HG02884 (cell line): ENCODE data around the gene DNAJC8.

Experiments used
- ATAC-seq: cut with Tn5 transposase; IDR thresholded peaks from one replicate; pipeline ENCODE4 v1.9.1; 2021; ENCODE audit warnings: mild to moderate bottlenecking, moderate library complexity; ENCODE audit not compliant: unreplicated experiment

DNAJC8 gene

DNA sequence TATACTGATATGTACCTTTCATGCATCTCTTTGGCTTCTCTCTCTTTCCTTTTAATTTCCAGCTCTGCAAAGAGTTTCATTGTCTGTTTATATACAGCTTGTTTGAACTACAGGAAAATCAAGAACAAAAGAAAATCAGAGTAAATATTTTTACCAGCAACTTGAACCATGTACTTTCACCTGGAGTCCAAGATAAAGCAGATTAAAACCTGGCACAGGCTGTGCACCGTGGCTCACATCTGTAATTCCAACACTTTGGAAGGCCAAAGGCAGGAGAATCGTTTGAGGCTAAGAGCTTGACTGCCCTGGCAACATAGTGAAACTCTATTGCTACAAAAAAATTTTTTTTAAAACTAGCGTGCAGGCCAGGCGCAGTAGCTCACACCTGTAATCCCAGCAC, 27.6 kb downstream of the DNAJC8 start:
- ATAC-seq, result no peak

DNA sequence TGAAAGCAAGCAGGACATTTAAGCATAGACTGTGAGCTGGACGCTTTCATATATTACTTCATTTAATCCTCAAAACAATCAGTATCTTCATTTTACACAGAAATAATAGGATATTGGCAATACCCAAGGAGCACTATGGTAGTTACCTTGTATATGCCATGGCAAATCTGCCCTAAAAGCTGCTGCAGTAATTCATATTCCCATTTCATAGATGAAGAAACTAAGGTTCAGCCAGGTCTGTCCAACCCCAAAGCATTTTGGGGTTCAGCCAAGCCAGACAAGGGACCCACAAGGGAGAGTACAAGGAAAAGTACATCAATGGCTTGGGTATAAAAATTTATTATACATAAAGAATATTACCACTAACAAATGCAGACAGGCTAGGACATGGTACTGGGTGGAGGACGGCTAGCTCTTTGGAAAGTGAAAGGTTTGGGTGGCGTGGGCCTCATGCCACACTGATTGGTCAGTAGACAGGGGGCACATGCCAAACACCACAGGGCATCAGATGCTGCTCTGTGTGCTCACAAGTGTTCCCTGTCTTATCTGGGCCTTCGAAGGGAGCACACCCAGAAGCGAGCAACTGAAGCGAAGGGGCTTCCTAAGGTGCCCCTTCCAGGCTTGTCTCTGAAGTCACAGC, 32.5 kb downstream of the DNAJC8 start:
- no peak for ATAC-seq

DNA sequence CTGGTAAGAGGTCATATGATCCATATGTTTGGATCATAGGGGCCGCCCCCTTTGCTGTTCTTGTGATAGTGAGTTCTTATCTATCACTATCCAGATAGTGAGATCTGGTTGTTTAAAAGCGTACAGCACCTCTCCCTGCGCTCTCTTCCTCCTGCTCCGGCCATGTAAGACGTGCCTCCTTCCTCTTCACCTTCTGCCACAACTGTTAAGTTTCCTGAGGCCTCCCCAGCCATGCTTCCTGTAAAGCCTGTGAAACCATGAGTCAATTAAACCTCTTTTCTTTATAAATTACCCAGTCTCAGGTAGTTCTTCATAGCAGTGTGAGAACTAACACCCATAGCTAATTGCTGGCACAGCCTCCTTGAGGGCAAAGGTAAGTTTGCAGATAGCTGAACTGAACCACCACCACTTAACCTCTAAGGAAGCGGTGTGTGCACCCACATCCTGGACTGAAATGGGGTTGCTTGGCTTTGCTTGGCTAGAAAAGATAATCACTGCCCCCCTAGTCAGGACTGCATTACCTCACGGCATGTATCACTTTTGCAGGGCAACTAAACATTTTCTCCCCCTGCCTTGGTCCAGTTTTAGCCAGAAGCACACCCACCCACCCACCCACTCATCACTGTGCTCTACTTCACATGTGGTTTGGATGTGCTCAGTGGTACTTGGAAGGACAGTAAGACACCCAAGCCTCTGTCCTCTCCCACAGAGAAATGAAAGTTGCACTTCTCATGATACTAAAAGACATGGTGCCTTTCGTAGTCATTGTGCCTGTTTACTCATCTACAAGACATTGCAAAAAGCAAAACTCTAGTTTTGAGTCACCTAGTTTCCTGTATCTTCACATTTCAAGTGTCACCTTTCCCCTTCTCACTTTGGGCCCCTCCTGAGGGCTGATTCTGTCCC, 33.2 kb downstream of the DNAJC8 start:
- ATAC-seq, result peak; percentile 79

DNA sequence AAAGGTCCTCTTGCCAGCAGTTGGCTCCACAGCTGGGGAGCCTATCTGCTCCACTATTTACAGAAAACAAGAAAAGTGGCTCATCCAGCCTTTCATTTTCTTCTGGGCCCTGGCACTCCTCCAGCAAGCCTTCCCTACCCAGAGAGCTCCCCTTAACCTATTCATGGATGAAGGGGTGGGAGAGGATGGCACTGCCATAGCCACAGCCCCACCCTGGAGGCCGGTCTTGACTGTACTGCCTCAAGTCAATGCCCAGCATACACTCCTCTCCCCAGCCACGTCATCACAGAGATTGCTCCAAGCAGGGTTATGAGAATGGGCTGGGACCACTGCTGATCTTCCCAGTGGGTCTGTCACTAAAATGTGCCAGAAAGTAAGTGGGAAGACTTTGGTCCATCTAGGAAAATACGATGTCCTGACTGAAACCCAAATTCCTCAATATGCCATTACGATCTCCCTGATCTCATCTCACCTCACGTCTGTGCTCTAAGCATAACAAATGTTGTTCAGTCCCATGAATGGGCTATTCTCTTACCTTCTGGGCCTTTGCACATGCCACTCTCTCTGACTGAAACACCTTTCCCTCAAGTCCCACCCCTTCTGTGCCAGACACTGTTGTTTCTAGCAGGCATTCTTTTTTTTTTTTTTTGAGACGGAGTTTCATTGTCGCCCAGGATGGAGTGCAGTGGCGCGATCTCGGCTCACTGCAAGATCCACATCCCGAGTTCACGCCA, 35.0 kb downstream of the DNAJC8 start:
- no peak for ATAC-seq

DNA sequence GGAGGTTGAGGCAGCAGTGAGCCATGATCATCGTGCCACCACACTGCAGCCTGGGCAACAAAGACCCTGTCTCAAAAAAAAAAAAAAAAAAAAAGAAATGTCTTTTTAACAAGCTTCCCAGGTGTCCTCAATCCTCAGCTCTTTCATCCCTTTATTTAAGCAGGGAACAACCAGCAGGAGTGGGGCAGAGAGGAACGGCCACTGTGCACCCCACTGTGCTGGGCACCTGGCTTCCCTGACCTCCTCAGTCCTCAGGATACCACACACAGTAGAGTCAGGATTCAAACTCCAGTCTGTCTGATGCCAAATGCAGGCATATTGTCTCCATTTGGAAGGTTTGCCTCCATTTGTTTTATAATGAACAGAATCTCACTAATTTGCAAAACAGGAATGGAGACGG, 36.5 kb downstream of the DNAJC8 start:
- no peak for ATAC-seq

DNA sequence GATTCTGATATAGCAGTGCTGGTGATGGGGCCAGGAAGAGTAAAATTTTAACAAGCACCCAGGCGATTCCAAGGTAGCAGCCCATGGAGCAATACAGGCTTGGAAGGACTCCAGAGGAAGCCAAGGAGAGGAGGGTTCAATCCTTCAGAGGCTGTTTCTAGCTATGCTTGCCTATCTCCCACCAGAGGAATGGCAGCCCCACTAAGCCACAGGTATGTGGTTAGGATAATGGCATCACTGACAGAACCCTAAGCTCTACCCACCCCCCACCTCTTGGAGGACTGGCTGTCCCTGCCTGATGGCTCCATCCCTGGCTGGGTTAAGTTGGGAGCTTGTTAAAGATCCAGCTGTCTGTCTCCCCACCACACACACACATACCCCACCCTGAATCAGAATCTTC, 37.0 kb downstream of the DNAJC8 start:
- ATAC-seq, result no peak

DNA sequence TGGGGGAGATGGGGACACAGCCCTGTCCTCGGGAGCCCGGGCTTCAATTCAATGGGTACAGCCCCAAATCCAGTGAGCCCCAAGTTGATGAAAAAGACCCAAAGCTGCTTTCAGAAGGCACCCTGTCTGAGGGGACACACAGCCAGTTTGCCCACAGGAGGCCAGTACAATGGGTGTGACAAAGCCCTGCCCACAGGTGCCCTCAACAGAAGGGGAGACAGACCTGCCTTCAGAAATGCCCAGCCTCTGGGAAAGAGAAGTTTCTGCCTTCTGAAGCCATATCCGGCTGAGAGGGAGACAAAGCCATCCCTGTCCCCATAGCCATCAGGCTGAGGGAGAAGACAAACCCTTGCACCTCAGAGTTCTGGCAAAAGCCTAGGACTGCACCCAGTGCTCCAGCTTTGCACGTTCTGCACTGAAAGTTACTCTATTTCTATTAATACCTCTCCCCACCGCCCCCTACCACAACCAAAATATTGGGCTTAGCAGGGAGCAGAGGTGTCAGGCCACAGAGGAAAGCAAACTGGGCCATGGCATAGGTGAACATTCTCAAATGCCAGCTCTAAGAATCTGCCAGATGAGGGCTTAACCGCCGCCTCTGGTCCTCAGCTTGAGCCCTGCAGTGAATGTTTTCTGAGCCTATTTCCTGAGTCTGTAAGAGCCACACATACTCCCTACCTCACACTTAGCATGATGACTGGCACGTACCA, 38.3 kb downstream of the DNAJC8 start:
- ATAC-seq, result no peak

DNA sequence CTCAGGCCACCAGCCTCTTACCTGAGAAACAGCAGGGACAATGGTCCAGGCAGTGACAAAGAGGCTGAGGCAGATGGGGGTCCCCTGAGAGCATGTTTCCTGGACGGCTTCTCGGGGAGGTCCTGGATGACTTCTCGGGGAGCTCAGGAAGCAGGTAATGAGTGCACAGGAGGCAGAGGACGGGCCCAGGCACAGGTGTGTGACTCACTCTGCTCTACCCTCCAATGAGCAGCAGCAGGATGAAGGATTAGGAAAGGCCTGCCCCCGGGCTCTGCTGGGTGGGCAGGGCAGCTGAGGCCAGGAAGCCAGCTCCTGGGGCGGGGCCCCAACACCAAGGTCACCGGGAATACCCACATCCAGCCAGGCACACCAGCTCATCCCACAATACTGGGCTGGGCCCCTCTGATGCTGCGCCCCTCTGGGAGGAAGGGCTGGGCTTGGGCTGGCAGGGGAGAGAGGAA, 39.1 kb downstream of the DNAJC8 start:
- ATAC-seq, result no peak

DNA sequence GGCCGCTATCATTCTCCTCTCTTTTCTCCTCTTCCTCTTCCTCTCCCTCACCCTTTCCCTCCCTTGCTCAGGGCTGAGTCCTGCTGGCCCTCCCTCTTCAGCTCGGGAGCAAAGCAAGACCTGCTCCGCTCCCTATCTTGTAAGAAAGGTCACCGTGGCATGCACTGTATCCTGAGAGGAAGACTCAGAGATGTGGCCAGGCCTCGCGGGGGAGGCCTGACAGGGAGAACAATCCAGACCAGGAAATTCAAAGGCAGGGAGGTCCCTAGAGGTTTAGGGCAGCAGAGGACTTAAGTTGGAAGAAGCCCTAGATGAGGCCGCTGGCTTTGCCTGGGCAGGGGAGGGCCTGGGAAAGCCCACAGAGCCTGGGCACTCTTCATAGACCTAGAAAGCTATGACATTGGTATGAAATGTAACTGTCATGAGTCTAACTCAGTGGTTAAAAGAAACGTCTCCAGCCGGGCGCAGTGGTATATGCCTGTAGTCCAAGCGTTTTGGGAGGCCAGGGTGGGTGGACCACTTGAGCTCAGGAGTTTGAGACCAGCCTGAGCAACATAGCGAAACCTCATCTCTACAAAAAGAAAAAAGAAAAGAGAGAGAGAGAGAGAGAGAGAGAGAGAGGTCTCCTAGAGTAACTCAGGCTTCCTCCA, 41.7 kb downstream of the DNAJC8 start:
- ATAC-seq, result no peak

DNA sequence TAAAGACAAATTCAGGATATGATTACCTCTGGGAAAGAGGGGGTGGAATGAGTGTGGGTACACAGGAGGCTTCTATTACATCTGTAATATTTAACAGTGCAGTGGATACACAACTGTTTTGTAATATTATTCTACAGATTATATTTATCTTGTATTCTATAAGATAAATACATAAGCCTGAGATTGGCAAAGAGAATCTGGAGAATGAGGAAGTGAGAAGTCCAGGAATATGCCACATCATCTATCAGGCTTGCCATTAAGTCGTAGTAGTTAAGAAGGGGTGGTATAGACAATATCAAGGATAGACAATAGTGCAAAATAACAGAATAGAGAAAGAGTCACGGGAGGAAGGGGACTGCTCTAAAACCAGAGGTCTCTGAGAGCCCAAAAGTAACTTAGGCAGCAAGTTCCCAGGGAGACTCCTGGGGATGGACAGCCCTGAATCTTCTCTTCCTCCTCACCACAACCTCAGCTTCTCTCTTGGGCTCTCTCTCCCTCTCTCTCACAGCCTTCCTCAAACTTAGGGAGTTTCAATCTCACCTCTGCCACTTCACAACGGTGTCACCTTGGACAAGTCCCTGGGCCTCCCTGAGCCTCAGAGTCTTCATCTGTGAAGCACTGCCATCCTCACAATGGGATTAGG, 42.4 kb downstream of the DNAJC8 start:
- ATAC-seq, result no peak

DNA sequence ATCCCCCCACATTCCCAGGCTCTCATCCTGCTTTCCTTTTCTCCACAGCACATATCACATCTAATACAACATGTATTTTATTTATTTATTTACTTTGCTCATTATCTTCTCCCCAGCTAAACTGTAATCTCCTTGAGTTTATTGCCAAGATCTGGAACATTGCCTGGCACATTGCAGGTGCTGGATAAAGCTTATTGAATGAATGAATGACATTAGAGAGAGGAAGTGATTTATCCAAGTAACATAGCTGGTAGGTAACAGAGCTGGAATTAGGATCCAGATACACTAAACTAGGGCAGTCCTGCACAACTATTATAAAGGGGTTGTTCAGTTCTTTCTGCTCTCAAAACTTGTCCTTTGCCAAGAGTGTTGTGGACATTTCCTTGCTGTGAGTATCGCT, 47.8 kb downstream of the DNAJC8 start:
- no peak for ATAC-seq

DNA sequence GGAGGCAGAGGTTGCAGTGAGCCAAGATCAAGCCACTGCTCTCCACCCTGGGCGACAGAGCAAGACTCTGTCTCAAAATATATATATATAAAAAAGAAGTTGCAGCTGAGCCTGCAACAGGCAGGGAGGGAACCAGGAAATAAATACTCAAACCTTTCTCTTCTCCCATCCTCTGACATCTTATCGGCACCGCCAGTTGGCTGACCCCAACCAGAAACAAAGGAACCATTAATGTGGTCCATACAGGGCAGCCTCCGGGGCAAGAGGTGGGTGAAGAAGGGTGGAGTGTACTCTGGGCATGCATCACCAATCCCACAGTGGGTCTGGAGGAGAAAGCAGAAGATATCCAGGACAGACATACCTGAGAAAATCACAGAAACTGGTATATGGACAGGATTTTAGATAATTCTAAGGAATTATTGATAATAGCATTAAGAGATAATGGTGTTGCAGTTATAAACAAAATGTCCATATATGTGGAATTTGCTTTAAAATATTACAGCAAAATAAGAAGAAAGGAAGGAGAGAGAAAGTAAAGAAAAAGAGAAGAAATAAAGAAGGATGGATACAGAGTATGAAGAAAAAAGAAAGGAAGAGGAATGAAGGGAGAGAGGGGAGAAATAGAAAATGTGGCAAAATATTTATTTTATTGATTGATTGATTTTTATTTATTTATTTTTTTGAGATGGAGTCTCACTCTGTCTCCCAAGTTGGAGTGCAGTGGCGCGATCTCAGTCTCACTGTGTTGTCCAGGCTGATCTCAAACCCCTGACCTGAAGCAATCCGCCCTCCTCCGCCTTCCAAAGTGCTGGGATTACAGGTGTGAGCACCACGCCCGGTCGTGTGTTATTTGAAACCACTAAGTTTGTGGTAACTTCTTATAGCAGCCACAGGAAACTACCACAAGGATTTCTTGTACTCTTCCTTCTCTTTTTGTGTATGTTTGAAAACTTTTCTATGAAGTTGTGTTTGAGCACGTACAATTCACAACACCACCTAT, 52.2 kb downstream of the DNAJC8 start:
- ATAC-seq, result no peak

DNA sequence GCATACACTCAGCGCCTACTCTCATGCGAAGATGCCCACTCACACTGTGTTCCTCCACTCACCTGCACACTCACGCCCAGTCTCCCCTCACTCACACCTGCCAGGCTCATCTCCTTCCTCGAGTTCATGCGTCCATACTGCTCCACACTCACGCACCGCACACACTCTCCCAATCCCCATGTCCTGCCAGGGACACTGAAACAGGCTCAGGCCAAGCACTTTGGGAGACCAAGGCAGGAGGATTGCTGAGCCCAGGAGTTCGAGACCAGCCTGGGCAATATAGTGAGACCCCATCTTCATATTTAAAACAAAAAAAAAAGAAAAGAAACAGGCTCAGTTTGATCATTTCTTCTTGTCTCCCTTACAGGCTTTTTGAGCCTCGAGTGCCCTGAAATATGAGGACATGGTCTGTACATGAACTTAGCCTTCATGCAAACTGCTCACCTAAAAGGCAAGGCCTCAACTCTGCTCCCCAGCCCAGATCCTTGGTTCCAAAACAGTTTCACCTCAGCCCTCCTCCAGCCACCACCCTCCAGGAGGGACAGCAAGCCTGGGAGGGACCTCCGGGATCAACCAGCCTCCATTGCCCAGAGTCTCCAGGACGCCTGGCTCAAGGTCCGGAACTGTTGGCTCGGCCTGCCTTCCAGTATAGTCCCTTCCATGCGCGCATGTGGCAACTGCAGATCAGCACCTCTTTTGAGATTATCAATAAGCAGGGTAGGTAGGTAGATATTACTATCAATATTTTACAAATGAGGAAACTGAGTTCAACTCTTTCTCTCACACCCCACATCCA, 53.9 kb downstream of the DNAJC8 start:
- no peak for ATAC-seq

DNA sequence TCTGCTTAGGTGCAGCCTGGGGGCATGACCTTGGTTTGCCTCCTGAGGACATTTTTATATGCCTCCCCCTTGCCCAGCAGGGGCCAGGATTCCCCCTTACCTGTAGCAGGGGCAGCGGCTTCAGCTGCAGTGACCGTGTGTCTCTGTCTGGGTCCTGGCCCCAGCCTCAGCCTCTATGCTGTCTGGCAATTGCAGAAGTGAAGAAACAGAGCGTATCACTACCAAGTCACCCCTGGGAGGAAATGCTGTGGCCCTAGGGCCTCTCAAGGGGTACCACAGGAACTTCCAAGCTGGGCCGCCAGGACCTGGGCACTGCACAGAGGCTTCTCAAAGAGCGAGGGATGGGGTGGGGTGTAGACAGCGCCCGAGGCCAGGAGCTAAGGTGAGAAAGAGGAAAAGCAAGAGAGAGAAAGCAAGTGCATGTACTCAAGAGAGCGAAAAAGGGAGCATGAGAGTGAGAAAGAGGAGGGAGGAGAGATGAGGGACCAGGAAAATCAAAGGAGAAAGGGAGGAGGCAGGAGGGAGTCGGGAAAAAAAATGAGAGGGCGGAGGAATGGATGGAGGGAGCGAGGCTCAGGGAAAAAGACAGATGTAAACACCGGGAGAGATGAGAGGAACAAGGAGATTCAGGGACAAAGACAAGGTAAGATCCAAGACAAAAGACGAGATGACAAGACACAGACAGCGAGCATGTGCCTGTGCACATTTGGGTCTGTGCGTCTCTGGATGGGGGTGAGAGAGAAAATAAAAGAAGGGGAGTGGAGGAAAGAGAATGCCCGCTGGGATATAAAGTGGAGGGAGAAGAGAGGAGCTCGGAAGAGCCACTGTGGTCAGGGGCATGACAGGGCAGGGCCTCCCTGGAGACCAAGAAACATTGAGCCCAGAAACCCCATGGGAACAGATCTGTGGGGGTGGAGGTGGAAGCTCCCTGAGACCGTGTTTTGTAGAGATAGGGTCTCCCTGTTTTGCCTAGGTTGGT, 56.0 kb downstream of the DNAJC8 start, which contains the start of gene PTAFR:
PTAFR (minus strand) TSS at position 199 of the 979 bp plus-strand sequence. CDS start 25,669 bp downstream, outside the sequence.
- no peak for ATAC-seq

DNA sequence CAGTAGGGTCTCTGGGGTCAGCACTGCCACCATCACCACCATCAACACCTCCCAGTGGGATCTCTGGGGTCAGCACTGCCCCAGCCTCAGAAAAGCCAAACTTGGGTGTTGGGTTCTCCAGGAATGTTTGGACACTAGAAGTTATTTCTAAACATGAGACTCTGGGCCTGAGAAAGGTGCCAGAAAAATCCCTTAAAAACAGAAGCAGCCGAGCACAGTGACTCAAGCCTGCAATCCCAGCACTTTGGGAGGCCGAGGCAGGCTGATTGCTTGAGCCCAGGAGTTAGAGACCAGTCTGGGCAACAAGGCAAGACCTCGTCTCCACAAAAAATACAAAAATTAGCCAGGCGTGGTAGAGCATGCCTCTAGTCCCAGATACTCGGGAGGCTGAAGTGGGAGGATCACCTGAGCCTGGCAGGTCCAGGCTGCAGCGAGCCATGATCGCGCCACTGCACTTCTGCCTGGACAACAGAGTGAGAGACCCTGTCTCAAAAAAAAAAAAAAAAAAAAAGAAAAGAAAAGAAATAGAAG, 56.8 kb downstream of the DNAJC8 start:
- no peak for ATAC-seq

DNA sequence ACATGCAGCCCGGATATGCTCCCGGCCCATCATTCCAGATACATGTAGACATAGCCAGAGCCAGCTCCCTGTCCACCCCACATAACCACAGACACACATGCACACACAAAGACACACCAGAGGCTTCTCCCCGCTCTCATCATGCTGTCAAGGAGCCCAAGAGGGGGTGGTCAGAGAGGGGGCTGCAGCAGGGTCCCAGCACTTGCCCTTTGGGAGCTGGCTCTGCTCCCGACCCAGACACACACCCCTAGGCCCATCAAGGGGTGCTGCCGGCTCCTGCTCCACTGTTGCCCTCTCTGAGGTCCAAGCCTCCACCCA, 58.9 kb downstream of the DNAJC8 start:
- ATAC-seq, result no peak
